ENCODE measurements around the gene UBE2Z.

The UBE2Z gene

GRCh38 chr17:48878920-48879898, 29.0 kb upstream of the UBE2Z start:
- no peak overlapping the region for H3K9ac ChIP-seq (ENCODE audit: low read depth, low read length)
- no peak overlapping the region for H3K4me3 ChIP-seq (ENCODE audit: low read length)
- H3K27ac ChIP-seq (ENCODE audit: low read length): no peak overlapping the region
- no peaks in the 10 kb centered on the region for H3K9me3 ChIP-seq (ENCODE audit: insufficient read depth, low read depth, low read length)
- H3K4me1 ChIP-seq (ENCODE audit: insufficient read depth, low read length): no peaks in the 10 kb centered on the region
- no peaks in the 10 kb centered on the region for H3K27me3 ChIP-seq (ENCODE audit: insufficient read depth, low read length)
- H3K36me3 ChIP-seq (ENCODE audit: insufficient read depth, low read depth, low read length): no peaks in the 10 kb centered on the region

- Histone ChIP-seq H3K27me3 (ENCODE audit: insufficient read depth, low read length) (no peaks in the 10 kb centered on the region), H3K27ac (ENCODE audit: low read length) (no peak overlapping the region), H3K4me3 (ENCODE audit: low read length) (no peak overlapping the region), H3K4me1 (ENCODE audit: insufficient read depth, low read length) (no peaks in the 10 kb centered on the region), H3K9ac (ENCODE audit: low read depth, low read length) (no peak overlapping the region), H3K36me3 (ENCODE audit: insufficient read depth, low read depth, low read length) (no peaks in the 10 kb centered on the region), H3K9me3 (ENCODE audit: insufficient read depth, low read depth, low read length) (no peaks in the 10 kb centered on the region)
Measured at GRCh38 chr17:48882272-48882671, 25.9 kb upstream of the UBE2Z start.

- Histone ChIP-seq H3K4me1 (ENCODE audit: insufficient read depth, low read length) (no peaks in the 10 kb centered on the region), H3K9ac (ENCODE audit: low read depth, low read length) (no peak overlapping the region), H3K9me3 (ENCODE audit: insufficient read depth, low read depth, low read length) (no peaks in the 10 kb centered on the region), H3K27ac (ENCODE audit: low read length) (no peak overlapping the region), H3K4me3 (ENCODE audit: low read length) (no peak overlapping the region), H3K27me3 (ENCODE audit: insufficient read depth, low read length) (no peaks in the 10 kb centered on the region), H3K36me3 (ENCODE audit: insufficient read depth, low read depth, low read length) (no peaks in the 10 kb centered on the region)
Measured at GRCh38 chr17:48883171-48883570, 25.0 kb upstream of the UBE2Z start.

- Histone ChIP-seq H3K9me3 (ENCODE audit: insufficient read depth, low read depth, low read length) (no peaks in the 10 kb centered on the region), H3K36me3 (ENCODE audit: insufficient read depth, low read depth, low read length) (peaks cover 9% of the 10 kb centered on the region), H3K27ac (ENCODE audit: low read length) (no peak overlapping the region), H3K4me1 (ENCODE audit: insufficient read depth, low read length) (no peaks in the 10 kb centered on the region; the same call in 1 of the 2 replicates), H3K4me3 (ENCODE audit: low read length) (no peak overlapping the region), H3K9ac (ENCODE audit: low read depth, low read length) (no peak overlapping the region), H3K27me3 (ENCODE audit: insufficient read depth, low read length) (no peaks in the 10 kb centered on the region)
Measured at GRCh38 chr17:48890086-48890485, 18.1 kb upstream of the UBE2Z start.

- Histone ChIP-seq H3K27me3 (ENCODE audit: insufficient read depth, low read length) (no peaks in the 10 kb centered on the region), H3K4me1 (ENCODE audit: insufficient read depth, low read length) (no peaks in the 10 kb centered on the region; the same call in 1 of the 2 replicates)
Measured at GRCh38 chr17:48892940-48893645, 15.1 kb upstream of the UBE2Z start.

GRCh38 chr17:48893646-48894508, 14.3 kb upstream of the UBE2Z start:
- no peaks in the 10 kb centered on the region for H3K27me3 ChIP-seq (ENCODE audit: insufficient read depth, low read length)
- peaks cover 30% of the 10 kb centered on the region for H3K36me3 ChIP-seq (ENCODE audit: insufficient read depth, low read depth, low read length)
- H3K9ac ChIP-seq (ENCODE audit: low read depth, low read length): peak overlapping the region; percentile 94; the same call in 1 of the 2 replicates
- H3K9me3 ChIP-seq (ENCODE audit: insufficient read depth, low read depth, low read length): no peaks in the 10 kb centered on the region
- peak overlapping the region; percentile 96 for H3K4me3 ChIP-seq (ENCODE audit: low read length)
- H3K4me1 ChIP-seq (ENCODE audit: insufficient read depth, low read length): no peaks in the 10 kb centered on the region; the same call in 1 of the 2 replicates
- H3K27ac ChIP-seq (ENCODE audit: low read length): no peak overlapping the region

More at GRCh38 chr17:48892940-48893645, 15.1 kb upstream of the UBE2Z start:
- Histone ChIP-seq H3K9me3 (ENCODE audit: insufficient read depth, low read depth, low read length) (no peaks in the 10 kb centered on the region), H3K27ac (ENCODE audit: low read length) (peak overlapping the region; percentile 44), H3K36me3 (ENCODE audit: insufficient read depth, low read depth, low read length) (peaks cover 30% of the 10 kb centered on the region), H3K9ac (ENCODE audit: low read depth, low read length) (peak overlapping the region; percentile 94), H3K4me3 (ENCODE audit: low read length) (peak overlapping the region; percentile 96)

- H3K9ac ChIP-seq (ENCODE audit: low read depth, low read length): no peak overlapping the region
- no peak overlapping the region for H3K4me3 ChIP-seq (ENCODE audit: low read length)
- no peak overlapping the region for H3K27ac ChIP-seq (ENCODE audit: low read length)
- no peaks in the 10 kb centered on the region; the same call in 1 of the 2 replicates for H3K4me1 ChIP-seq (ENCODE audit: insufficient read depth, low read length)
- H3K9me3 ChIP-seq (ENCODE audit: insufficient read depth, low read depth, low read length): no peaks in the 10 kb centered on the region
- H3K27me3 ChIP-seq (ENCODE audit: insufficient read depth, low read length): no peaks in the 10 kb centered on the region
- peaks cover 30% of the 10 kb centered on the region for H3K36me3 ChIP-seq (ENCODE audit: insufficient read depth, low read depth, low read length)
Measured at GRCh38 chr17:48894886-48895285, 13.3 kb upstream of the UBE2Z start.

GRCh38 chr17:48901241-48901640, 7.0 kb upstream of the UBE2Z start:
- Histone ChIP-seq H3K27ac (ENCODE audit: low read length) (no peak overlapping the region), H3K9ac (ENCODE audit: low read depth, low read length) (no peak overlapping the region), H3K4me3 (ENCODE audit: low read length) (no peak overlapping the region), H3K9me3 (ENCODE audit: insufficient read depth, low read depth, low read length) (no peaks in the 10 kb centered on the region), H3K27me3 (ENCODE audit: insufficient read depth, low read length) (no peaks in the 10 kb centered on the region), H3K4me1 (ENCODE audit: insufficient read depth, low read length) (no peaks in the 10 kb centered on the region), H3K36me3 (ENCODE audit: insufficient read depth, low read depth, low read length) (peaks cover 9% of the 10 kb centered on the region)

GRCh38 chr17:48903401-48903800, 4.8 kb upstream of the UBE2Z start:
- H3K9ac ChIP-seq (ENCODE audit: low read depth, low read length): no peak overlapping the region
- no peak overlapping the region for H3K27ac ChIP-seq (ENCODE audit: low read length)
- no peak overlapping the region for H3K4me3 ChIP-seq (ENCODE audit: low read length)
- no peaks in the 10 kb centered on the region; the same call in 1 of the 2 replicates for H3K36me3 ChIP-seq (ENCODE audit: insufficient read depth, low read depth, low read length)
- H3K27me3 ChIP-seq (ENCODE audit: insufficient read depth, low read length): no peaks in the 10 kb centered on the region
- no peaks in the 10 kb centered on the region for H3K9me3 ChIP-seq (ENCODE audit: insufficient read depth, low read depth, low read length)
- H3K4me1 ChIP-seq (ENCODE audit: insufficient read depth, low read length): no peaks in the 10 kb centered on the region

GRCh38 chr17:48904428-48904827, 3.8 kb upstream of the UBE2Z start:
- H3K36me3 ChIP-seq (ENCODE audit: insufficient read depth, low read depth, low read length): no peaks in the 10 kb centered on the region
- H3K9me3 ChIP-seq (ENCODE audit: insufficient read depth, low read depth, low read length): no peaks in the 10 kb centered on the region
- H3K27ac ChIP-seq (ENCODE audit: low read length): no peak overlapping the region
- H3K4me1 ChIP-seq (ENCODE audit: insufficient read depth, low read length): no peaks in the 10 kb centered on the region
- H3K4me3 ChIP-seq (ENCODE audit: low read length): no peak overlapping the region
- H3K27me3 ChIP-seq (ENCODE audit: insufficient read depth, low read length): no peaks in the 10 kb centered on the region
- H3K9ac ChIP-seq (ENCODE audit: low read depth, low read length): no peak overlapping the region

GRCh38 chr17:48905987-48906515, 2.2 kb upstream of the UBE2Z start:
- no peak overlapping the region for H3K4me3 ChIP-seq (ENCODE audit: low read length)
- no peaks in the 10 kb centered on the region for H3K27me3 ChIP-seq (ENCODE audit: insufficient read depth, low read length)
- no peak overlapping the region for H3K9ac ChIP-seq (ENCODE audit: low read depth, low read length)
- no peak overlapping the region for H3K27ac ChIP-seq (ENCODE audit: low read length)
- H3K36me3 ChIP-seq (ENCODE audit: insufficient read depth, low read depth, low read length): peaks cover 16% of the 10 kb centered on the region
- H3K9me3 ChIP-seq (ENCODE audit: insufficient read depth, low read depth, low read length): no peaks in the 10 kb centered on the region
- H3K4me1 ChIP-seq (ENCODE audit: insufficient read depth, low read length): peaks cover 7% of the 10 kb centered on the region; the same call in 1 of the 2 replicates
